ENCODE measurements around the gene CDK8.
"Not testable (repeated sequence)": the region's sequence is repeated elsewhere in the genome, so short reads cannot be mapped to it uniquely, and the experiment has no call there.

The CDK8 gene

DNA sequence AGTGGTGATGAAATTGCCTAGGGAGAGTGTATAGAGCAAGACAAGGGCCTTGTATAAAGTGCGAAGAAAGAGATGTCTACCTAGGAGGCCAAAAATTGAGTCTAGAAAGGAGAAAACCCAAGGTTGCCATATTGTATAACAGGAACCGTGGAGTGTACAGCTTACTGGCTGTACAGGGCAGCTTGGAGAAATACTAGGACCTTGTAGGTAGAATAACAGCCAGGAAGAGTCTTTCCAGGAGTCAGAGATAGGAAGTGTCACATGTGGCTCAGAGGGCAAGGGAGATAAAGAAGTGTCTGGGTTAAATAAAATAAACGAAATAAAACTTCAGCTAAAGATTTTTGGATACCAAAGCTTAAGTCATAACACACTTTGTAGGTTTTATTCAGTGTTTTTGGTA lies 12.4 kb downstream of the CDK8 start:
- DNase-seq (ENCODE audit: low read depth): no peak
- TF ChIP-seq, protein P1, sequence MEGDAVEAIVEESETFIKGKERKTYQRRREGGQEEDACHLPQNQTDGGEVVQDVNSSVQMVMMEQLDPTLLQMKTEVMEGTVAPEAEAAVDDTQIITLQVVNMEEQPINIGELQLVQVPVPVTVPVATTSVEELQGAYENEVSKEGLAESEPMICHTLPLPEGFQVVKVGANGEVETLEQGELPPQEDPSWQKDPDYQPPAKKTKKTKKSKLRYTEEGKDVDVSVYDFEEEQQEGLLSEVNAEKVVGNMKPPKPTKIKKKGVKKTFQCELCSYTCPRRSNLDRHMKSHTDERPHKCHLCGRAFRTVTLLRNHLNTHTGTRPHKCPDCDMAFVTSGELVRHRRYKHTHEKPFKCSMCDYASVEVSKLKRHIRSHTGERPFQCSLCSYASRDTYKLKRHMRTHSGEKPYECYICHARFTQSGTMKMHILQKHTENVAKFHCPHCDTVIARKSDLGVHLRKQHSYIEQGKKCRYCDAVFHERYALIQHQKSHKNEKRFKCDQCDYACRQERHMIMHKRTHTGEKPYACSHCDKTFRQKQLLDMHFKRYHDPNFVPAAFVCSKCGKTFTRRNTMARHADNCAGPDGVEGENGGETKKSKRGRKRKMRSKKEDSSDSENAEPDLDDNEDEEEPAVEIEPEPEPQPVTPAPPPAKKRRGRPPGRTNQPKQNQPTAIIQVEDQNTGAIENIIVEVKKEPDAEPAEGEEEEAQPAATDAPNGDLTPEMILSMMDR (IDR thresholded peaks at IDR 0.05; ENCODE audit: insufficient read depth, low read depth, low read length, missing control alignments): no peak
- H3K4me3 ChIP-seq (ENCODE audit: low read length): no peak overlapping the region

- TF ChIP-seq, protein P1 (IDR thresholded peaks at IDR 0.05; ENCODE audit: insufficient read depth, low read depth, low read length, missing control alignments): no peak
- no peak for DNase-seq (ENCODE audit: low read depth)
- no peak overlapping the region for H3K4me3 ChIP-seq (ENCODE audit: low read length)
These were observed 16.8 kb downstream of the CDK8 start for GRCh38 chr13:26270707-26271106.

DNA sequence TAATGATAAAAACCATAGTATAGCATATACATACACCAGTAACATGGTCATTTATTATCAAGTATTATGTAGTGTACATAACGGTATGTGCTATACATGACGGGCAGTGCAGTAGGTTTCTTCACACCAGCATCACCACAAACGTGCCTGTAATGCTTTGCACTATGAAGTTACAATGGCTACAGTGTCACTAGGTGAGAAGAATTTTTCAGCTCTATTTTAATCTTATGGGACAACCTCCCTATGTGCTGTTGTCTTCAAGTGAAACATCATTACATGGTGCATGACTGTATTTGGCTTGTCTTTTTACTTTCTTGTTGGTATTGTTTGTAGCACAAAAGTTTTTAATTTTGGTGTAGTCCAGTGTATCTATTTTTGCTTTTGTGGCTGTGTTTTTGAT lies 18.7 kb downstream of the CDK8 start:
- no peak for DNase-seq (ENCODE audit: low read depth)
- TF ChIP-seq, protein P1 (IDR thresholded peaks at IDR 0.05; ENCODE audit: insufficient read depth, low read depth, low read length, missing control alignments): no peak
- no peak overlapping the region for H3K4me3 ChIP-seq (ENCODE audit: low read length)

- DNase-seq (ENCODE audit: low read depth): peak; percentile 86
- H3K4me3 ChIP-seq (ENCODE audit: low read length): no peak overlapping the region
- TF ChIP-seq, protein P1 (IDR thresholded peaks at IDR 0.05; ENCODE audit: insufficient read depth, low read depth, low read length, missing control alignments): no peak
These were observed 26.4 kb downstream of the CDK8 start for GRCh38 chr13:26280295-26280694.

DNA sequence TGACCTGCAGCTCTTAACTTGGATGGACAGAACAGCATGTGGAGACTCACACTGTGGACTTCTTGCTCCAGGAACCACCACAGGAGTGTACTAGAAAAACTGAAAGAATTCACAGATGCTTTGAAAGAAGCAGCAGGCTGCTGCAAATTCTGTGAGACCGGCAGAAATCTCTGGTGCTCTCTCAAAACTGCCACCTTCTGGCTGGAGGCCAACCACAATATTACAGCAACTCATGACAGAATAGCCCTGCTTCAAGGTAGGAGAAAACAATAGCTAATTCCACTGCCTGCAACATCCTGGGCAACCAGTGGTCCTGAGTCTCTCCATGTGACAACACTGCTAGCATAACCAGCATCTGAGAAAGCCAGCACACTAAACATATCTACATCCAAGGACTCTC lies 26.9 kb downstream of the CDK8 start:
- TF ChIP-seq, protein P1 (IDR thresholded peaks at IDR 0.05; ENCODE audit: insufficient read depth, low read depth, low read length, missing control alignments): no peak
- peak; percentile 47 for DNase-seq (ENCODE audit: low read depth)
- H3K4me3 ChIP-seq (ENCODE audit: low read length): no peak overlapping the region

GRCh38 chr13:26285911-26286310 lies 32.0 kb downstream of the CDK8 start:
- not testable (repeated sequence) for DNase-seq (ENCODE audit: low read depth); H3K4me3 ChIP-seq (ENCODE audit: low read length)

DNA sequence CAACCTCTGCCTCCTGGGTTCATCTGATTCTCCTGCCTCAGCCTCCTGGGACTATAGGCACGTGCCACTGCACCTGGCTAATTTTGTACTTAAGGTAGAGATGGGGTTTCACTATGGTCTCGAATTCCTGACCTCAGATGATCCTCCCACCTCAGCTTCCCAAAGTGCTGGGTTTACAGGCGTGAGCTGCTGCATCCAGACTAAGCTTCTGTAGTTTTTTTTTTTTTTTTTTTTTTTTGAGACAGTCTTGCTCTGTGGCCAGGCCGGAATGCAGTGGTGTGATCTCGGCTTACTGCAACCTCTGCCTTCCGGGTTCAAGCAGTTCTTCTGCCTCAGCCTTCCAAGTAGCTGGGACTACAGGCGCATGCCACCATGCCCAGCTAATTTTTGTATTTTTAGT lies 34.9 kb downstream of the CDK8 start:
- H3K4me3 ChIP-seq (ENCODE audit: low read length); DNase-seq (ENCODE audit: low read depth): not testable (repeated sequence)

GRCh38 chr13:26295812-26296211 lies 41.9 kb downstream of the CDK8 start:
- no peak for DNase-seq (ENCODE audit: low read depth)
- TF ChIP-seq, protein P1 (IDR thresholded peaks at IDR 0.05; ENCODE audit: insufficient read depth, low read depth, low read length, missing control alignments): no peak

More at GRCh38 chr13:26295812-26296211, 41.9 kb downstream of the CDK8 start:
- H3K4me3 ChIP-seq (ENCODE audit: low read length): no peak overlapping the region

All from epithelial cell of esophagus (primary cell).